LNCaP clone FGC (cell line): Measurements from ENCODE around the gene NKAIN2.

Source experiments
- DNase-seq: peaks from one replicate; pipeline ENCODE4 v3.0.0-alpha.2; 2011; ENCODE audit warnings: low read depth
- H3K4me3 ChIP-seq: 2 replicates; pipeline ENCODE4 v1.5.1; 2011; ENCODE audit warnings: mild to moderate bottlenecking, low read depth, low read length, control low read depth
- CTCF ChIP-seq: IDR thresholded peaks from 2 replicates; pipeline ENCODE4 v1.5.1; 2012; ENCODE audit warnings: mild to moderate bottlenecking; ENCODE audit not compliant: control insufficient read depth, insufficient read depth; ENCODE audit errors: extremely low read depth

NKAIN2 gene

GRCh38 chr6:124829822-124830221 lies 1026.2 kb downstream of the NKAIN2 start:
- no peak for TF ChIP-seq CTCF
- DNase-seq: no peak

GRCh38 chr6:124830506-124830905 lies 1026.8 kb downstream of the NKAIN2 start:
- no peak for DNase-seq
- no peak overlapping the region for H3K4me3 ChIP-seq
- no peak for TF ChIP-seq CTCF

More at GRCh38 chr6:124829822-124830221, 1026.2 kb downstream of the NKAIN2 start:
- no peak overlapping the region for H3K4me3 ChIP-seq

- DNase-seq: no peak
- no peak overlapping the region for H3K4me3 ChIP-seq
- TF ChIP-seq CTCF: peak; percentile 33
These were observed 1050.8 kb downstream of the NKAIN2 start for GRCh38 chr6:124854338-124854922.

GRCh38 chr6:124857746-124858145 lies 1054.1 kb downstream of the NKAIN2 start:
- DNase-seq: no peak
- TF ChIP-seq CTCF: no peak
- H3K4me3 ChIP-seq: no peak overlapping the region

GRCh38 chr6:124858564-124858963 lies 1054.9 kb downstream of the NKAIN2 start:
- TF ChIP-seq CTCF: no peak
- H3K4me3 ChIP-seq: no peak overlapping the region
- no peak for DNase-seq

- DNase-seq: no peak
- H3K4me3 ChIP-seq: no peak overlapping the region
- no peak for TF ChIP-seq CTCF
These were observed 1055.7 kb downstream of the NKAIN2 start for GRCh38 chr6:124859366-124859765.

- no peak for DNase-seq
- H3K4me3 ChIP-seq: no peak overlapping the region
These were observed 1062.4 kb downstream of the NKAIN2 start for GRCh38 chr6:124866040-124866439.

More at GRCh38 chr6:124866040-124866439, 1062.4 kb downstream of the NKAIN2 start:
- no peak for TF ChIP-seq CTCF
